ENCODE measurements around the gene ARHGEF10L.

ARHGEF10L gene

GRCh38 chr1:17568014-17568900 lies 28.8 kb downstream of the ARHGEF10L start:
- TF ChIP-seq GATA3 (IDR thresholded peaks at IDR 0.05; ENCODE audit: low read depth, low read length) (no peak), GATA2 (IDR thresholded peaks at IDR 0.05; ENCODE audit: low read depth, low read length) (no peak)

- TF ChIP-seq GATA3 (IDR thresholded peaks at IDR 0.05; ENCODE audit: low read depth, low read length): no peak
- no peak for TF ChIP-seq GATA2 (IDR thresholded peaks at IDR 0.05; ENCODE audit: low read depth, low read length)
Observed at GRCh38 chr1:17569200-17570139, 30.0 kb downstream of the ARHGEF10L start.

GRCh38 chr1:17570228-17570627 lies 30.7 kb downstream of the ARHGEF10L start:
- TF ChIP-seq GATA2 (IDR thresholded peaks at IDR 0.05; ENCODE audit: low read depth, low read length) (no peak), GATA3 (IDR thresholded peaks at IDR 0.05; ENCODE audit: low read depth, low read length) (no peak)

DNA sequence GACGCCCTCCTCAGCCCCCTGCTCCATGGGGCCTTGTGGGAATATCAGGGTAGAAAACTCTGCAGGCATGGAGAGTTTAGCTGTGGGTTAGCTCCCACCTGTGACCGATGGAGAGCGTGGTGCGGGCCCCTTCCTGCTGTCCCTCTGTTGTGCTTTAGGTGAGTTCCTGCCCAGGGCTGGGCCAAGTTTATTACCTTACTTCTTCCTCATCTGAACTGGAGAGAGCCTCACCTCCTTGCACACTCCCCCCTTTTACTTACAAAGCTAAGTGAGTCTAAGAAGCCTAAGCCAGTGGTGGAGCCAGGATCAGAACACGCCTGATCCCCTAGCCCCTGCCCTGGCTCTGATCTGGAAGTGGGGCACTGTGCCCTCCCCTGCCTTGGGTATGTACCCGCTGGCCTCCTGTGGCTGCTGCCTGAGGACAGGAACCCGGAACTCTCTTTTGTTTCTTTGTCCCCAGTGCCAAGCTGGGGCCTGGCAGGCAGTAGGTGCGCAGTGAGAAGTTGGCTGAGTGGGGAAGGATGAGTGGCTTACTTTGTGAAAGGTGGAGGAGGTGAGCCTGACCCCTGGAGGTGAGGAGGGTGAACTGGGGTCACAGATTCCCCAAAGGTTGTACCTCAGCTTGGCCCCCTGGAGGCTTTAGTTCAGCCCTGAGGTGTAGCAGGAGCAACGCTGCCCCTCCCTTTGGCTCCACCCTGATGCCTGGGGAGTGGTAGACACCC lies 32.9 kb downstream of the ARHGEF10L start:
- no peak for TF ChIP-seq GATA2 (IDR thresholded peaks at IDR 0.05; ENCODE audit: low read depth, low read length)
- TF ChIP-seq GATA3 (IDR thresholded peaks at IDR 0.05; ENCODE audit: low read depth, low read length): no peak

DNA sequence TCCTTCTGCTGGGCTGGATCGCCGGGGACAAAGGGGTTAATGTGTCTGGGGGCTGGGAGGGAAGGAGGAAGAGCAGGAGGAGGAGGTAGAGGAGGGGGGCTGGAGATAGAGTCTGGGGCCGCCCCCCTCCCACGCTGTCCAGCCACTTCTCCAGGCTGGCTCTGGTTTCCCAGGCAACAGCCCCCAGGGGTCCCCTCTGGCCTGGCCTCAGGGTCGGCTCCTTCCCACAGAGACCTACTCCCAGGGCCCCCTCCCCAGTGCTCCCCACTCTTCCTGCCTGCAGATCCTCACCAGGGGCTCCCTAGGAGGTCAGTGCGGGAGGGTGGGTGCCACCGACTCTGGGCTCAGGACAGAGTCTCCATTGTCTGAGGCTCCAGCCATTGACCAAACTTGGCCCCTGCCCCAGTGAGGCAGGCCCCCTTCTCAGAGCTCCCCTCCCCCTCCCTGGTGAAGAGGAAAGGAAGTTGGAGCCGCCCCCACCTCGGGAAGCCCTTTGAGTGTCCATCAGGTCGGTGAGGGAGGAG lies 34.1 kb downstream of the ARHGEF10L start:
- TF ChIP-seq GATA2 (IDR thresholded peaks at IDR 0.05; ENCODE audit: low read depth, low read length) (no peak), GATA3 (IDR thresholded peaks at IDR 0.05; ENCODE audit: low read depth, low read length) (no peak)

- TF ChIP-seq GATA2 (IDR thresholded peaks at IDR 0.05; ENCODE audit: low read depth, low read length) (no peak), GATA3 (IDR thresholded peaks at IDR 0.05; ENCODE audit: low read depth, low read length) (no peak)
Observed at GRCh38 chr1:17574516-17574915, 35.0 kb downstream of the ARHGEF10L start.

DNA sequence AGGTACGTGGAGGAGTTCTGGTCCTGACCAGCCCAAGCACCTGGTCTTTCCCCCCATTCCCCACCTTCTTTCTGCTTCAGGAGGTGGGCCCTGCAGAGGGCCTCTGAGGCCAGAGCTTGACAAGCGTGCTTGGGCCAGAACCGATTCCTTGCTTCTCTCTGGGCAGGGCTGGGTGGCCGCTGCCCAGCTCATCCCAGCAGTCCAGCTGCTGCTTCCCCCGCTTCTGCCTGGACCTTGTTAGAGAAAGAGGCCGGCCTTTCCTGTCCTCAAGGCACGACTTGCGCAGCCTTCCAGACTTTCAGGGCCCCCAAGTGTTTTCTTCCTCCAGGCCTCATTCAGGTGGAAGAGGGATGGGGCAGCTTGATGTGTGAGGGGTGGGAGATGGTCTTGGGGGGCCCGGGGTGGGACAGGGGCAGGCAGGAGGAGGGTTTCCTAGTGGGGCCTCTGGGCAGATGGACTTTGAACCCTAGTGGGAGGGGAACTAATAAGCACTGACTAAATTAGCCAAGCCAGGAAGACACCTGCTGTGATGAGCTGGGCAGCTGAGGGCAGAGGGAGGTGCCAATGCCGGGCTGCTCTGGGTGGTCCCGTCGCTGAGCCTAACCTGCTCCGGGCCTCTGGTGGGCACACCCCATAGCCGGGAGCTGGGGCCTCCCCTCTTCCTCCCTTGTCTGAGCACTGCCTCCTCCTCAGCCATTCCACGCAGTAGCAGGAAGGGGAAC lies 36.5 kb downstream of the ARHGEF10L start:
- TF ChIP-seq GATA2 (IDR thresholded peaks at IDR 0.05; ENCODE audit: low read depth, low read length): no peak
- TF ChIP-seq GATA3 (IDR thresholded peaks at IDR 0.05; ENCODE audit: low read depth, low read length): no peak

DNA sequence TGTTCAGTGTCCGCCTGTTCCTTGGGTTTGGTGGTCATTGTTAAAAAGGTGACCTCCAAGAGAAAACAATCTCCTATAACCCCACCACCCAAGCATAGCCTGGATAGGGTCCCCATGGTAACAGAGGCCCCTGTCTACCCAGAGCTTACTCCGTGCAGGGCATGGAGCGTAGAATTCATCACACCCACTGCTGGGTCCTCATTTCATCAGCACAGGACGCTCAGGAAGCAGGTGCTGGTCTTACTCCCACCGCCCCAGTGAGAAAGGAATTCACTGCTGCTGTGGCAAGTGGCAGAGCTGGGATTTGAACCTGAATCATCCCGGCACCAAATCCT lies 37.0 kb downstream of the ARHGEF10L start:
- no peak for TF ChIP-seq GATA3 (IDR thresholded peaks at IDR 0.05; ENCODE audit: low read depth, low read length)
- no peak for TF ChIP-seq GATA2 (IDR thresholded peaks at IDR 0.05; ENCODE audit: low read depth, low read length)

DNA sequence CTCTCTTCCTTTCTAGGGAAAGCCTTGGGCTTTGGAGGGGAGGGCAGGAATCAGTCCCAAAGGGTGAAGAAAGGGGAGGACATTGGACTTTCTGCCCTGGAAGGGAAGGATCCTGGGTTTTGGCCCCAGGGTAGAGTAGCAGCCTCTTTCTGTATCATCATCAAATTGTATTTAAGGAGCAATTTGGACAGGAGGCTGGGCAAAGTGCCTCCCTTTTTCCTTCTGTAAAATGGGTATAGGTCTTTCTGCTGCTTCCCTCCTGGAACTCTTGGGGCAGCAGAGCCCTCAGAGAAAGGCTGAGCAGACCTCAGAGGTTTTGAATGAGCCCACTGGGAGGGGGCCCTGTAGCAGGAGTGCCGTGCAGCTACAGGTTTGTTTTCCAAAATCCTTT lies 38.4 kb downstream of the ARHGEF10L start:
- TF ChIP-seq GATA2 (IDR thresholded peaks at IDR 0.05; ENCODE audit: low read depth, low read length): no peak
- TF ChIP-seq GATA3 (IDR thresholded peaks at IDR 0.05; ENCODE audit: low read depth, low read length): no peak

- TF ChIP-seq GATA3 (IDR thresholded peaks at IDR 0.05; ENCODE audit: low read depth, low read length): no peak
- no peak for TF ChIP-seq GATA2 (IDR thresholded peaks at IDR 0.05; ENCODE audit: low read depth, low read length)
Observed at GRCh38 chr1:17579951-17580939, 40.7 kb downstream of the ARHGEF10L start.

DNA sequence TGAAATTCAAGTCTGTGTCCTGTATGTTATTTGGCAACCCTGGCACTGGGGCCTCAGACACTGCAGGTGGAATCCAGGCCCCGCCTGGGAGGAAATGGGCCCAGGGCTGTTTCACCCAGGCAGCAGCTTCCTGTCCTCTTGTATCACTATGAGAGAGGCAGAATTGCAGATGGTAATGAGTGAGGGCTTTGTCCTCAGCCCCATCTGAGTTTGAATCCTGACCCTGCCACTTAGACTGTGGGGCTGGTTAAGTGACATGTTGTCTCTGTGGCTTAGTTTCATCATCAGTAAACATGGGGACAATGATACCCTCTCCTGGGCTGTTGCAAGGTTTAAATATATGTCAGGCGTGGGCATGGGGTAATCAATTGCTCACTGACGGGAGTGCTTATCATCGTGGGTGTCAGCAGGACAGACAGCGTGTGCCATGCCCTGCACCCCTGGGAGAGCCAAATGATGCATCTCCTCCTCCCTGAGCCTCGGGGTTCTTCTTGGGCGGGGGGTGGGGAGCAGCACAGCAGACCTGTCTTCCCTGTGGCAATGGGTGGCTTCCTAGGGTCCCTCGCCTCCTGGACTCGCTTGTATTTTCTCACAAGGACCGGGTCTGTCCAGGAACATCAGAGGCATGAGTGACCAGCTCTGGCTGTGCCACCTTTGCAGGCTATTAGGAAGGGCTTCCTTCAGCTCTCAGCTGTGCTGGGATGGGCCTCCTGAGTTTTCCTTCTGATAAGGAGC lies 42.1 kb downstream of the ARHGEF10L start:
- TF ChIP-seq GATA2 (IDR thresholded peaks at IDR 0.05; ENCODE audit: low read depth, low read length): no peak
- no peak for TF ChIP-seq GATA3 (IDR thresholded peaks at IDR 0.05; ENCODE audit: low read depth, low read length)

Data from SH-SY5Y (cell line).